C4-2B (cell line): Measurements from ENCODE around the gene CLTCL1.

Experiments
- H3K27ac ChIP-seq: fragments of 450-650 bp; 2 replicates; pipeline ENCODE4 v1.5.1; 2017
- ZFX ChIP-seq: fragments of 450-650 bp; IDR thresholded peaks from 2 replicates; pipeline ENCODE4 v1.6.1; 2017
- TF ChIP-seq, protein P1 (sequence below): fragments of 450-650 bp; conservative IDR thresholded peaks from 2 replicates; pipeline ENCODE4 v1.5.1; 2017; ENCODE audit warnings: mild to moderate bottlenecking

The CLTCL1 gene

DNA sequence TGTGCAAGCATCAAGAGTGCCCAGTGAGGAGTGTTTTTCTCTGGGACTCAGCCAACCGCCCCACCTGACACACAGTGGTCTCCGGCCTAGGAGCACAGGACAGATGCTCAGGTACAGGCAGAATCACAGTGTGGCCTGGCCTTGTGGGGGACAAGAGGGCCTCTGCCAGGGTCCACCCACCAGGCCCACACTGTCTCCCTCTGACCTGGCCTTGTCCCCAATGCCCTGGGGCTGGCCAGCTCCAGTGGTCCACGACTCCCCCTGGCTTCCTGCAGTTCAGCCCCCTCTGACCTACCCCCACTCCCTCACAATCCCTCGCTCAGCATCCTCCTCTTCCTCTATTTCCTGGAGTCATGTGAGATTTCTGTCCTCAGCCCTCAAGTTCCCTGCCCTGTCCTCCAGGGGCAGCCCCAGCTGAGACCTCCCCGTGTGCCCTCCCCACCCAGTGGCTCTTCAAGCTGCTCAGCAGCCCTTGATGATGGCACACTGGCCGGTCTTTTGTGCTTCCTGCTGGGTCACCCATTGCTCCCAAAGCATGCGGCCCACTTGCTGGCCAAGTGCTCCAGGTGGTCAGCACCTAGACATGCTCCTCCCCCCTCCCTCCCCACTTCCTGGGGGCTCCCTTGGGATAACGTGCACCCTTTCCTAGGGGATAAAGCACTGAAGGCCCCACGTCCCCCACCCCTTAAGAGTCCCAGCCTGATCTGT, 158.7 kb downstream of the CLTCL1 start:
- no peak overlapping the region for H3K27ac ChIP-seq
- TF ChIP-seq, protein P1, sequence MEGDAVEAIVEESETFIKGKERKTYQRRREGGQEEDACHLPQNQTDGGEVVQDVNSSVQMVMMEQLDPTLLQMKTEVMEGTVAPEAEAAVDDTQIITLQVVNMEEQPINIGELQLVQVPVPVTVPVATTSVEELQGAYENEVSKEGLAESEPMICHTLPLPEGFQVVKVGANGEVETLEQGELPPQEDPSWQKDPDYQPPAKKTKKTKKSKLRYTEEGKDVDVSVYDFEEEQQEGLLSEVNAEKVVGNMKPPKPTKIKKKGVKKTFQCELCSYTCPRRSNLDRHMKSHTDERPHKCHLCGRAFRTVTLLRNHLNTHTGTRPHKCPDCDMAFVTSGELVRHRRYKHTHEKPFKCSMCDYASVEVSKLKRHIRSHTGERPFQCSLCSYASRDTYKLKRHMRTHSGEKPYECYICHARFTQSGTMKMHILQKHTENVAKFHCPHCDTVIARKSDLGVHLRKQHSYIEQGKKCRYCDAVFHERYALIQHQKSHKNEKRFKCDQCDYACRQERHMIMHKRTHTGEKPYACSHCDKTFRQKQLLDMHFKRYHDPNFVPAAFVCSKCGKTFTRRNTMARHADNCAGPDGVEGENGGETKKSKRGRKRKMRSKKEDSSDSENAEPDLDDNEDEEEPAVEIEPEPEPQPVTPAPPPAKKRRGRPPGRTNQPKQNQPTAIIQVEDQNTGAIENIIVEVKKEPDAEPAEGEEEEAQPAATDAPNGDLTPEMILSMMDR = no peak
- no peak for TF ChIP-seq ZFX

DNA sequence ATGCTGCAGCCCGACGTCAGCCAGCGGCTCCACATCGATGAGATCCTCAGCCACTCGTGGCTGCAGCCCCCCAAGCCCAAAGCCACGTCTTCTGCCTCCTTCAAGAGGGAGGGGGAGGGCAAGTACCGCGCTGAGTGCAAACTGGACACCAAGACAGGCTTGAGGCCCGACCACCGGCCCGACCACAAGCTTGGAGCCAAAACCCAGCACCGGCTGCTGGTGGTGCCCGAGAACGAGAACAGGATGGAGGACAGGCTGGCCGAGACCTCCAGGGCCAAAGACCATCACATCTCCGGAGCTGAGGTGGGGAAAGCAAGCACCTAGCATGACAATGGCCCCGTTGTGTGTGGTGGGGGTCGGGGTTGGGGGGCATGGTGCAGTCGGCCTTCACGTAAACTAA, 159.4 kb downstream of the CLTCL1 start:
- no peak overlapping the region for H3K27ac ChIP-seq
- TF ChIP-seq ZFX = no peak
- TF ChIP-seq, protein P1 = no peak

DNA sequence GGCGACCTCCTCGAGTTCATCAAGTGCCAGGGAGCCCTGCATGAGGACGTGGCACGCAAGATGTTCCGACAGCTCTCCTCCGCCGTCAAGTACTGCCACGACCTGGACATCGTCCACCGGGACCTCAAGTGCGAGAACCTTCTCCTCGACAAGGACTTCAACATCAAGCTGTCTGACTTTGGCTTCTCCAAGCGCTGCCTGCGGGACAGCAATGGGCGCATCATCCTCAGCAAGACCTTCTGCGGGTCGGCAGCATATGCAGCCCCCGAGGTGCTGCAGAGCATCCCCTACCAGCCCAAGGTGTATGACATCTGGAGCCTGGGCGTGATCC, 159.9 kb downstream of the CLTCL1 start:
- H3K27ac ChIP-seq = no peak overlapping the region
- TF ChIP-seq ZFX = no peak
- TF ChIP-seq, protein P1 = no peak

DNA sequence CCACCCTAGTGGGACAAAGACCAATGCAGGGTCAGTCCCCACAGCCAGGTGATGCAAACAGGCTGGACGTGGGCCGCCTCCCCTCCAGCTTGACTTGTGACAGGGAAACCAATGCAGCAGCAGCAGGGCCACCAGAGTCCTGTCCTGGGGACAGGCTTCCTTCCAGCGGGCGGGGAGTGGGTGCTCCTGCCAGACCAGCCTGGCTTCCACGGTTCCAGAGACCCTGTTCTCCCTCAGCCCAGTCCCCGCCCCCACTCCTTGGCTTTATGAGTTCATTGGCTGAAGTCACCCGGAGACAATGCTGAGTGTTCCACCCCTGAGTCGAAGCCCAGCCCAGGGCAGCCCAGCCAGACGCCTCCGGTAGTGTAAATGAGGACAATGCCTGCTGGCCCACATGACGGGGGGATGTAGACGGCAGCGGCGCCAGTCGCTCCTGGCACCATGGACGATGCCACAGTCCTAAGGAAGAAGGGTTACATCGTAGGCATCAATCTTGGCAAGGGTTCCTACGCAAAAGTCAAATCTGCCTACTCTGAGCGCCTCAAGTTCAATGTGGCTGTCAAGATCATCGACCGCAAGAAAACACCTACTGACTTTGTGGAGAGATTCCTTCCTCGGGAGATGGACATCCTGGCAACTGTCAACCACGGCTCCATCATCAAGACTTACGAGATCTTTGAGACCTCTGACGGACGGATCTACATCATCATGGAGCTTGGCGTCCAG, 160.4 kb downstream of the CLTCL1 start, which contains the start of gene TSSK2:
Gene TSSK2 (plus strand): TSS at position 350 of the 726 bp plus-strand sequence. CDS start 92 bp downstream, at position 442.
- TF ChIP-seq, protein P1 = no peak
- TF ChIP-seq ZFX = no peak
- H3K27ac ChIP-seq = no peak within 1 kb of the TSS

DNA sequence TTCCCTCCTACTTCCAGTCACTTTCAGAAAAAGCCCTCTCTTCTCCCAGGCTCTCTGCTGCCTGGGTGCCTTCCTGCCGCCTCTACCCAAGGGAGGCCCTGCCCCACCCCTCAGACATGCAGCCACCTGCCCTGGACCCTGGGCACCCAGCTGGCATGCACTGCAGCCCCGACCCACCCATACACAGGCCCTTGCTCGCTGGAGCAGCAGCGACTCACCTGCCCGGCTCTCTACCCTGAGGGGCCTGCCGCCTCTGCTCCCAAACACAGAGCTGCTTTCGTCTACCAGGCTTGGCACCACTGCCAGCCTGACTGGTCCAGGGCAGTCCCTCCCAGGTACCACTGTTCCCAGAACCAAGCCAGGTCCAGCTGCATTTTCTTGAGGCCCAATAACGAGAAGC, 161.6 kb downstream of the CLTCL1 start:
- no peak for TF ChIP-seq ZFX
- TF ChIP-seq, protein P1 = no peak
- H3K27ac ChIP-seq = no peak overlapping the region
